Kidney epithelial cell (primary cell): ENCODE measurements around the gene KRCC1. TPM values are rescaled to one million over a fixed set of nuclear protein-coding genes. Genes with fewer than 3 reads are reported as not detected.
"Not testable (repeated sequence)": the region's sequence is repeated elsewhere in the genome, so short reads cannot be mapped to it uniquely, and the experiment has no call there.

ENCODE experiments used
- DNase-seq: peaks from one replicate; pipeline ENCODE4 v3.0.0-alpha.2; 2010; ENCODE audit warnings: low read depth
- H3K27me3 ChIP-seq: 2 replicates; pipeline ENCODE4 v1.6.0; 2011; ENCODE audit warnings: low read length; ENCODE audit not compliant: control insufficient read depth, insufficient read depth
- H3K36me3 ChIP-seq: 2 replicates; pipeline ENCODE4 v1.5.1; 2011; ENCODE audit warnings: low read length; ENCODE audit not compliant: control insufficient read depth, insufficient read depth
- H3K4me3 ChIP-seq: 2 replicates; pipeline ENCODE4 v1.5.1; 2011; ENCODE audit warnings: low read depth, mild to moderate bottlenecking, control low read depth, low read length
- total RNA-seq: library from RNA; depleted of rRNA; stranded (reverse); fragments of >200 nt; gene quantifications from 2 replicates; pipeline ENCODE4 v1.2.3, GENCODE V29; 2015
- TF ChIP-seq, protein P1 (sequence below): IDR thresholded peaks from 2 replicates; pipeline ENCODE4 v1.5.1; 2011; ENCODE audit warnings: mild to moderate bottlenecking, moderate library complexity, low read length, control low read depth, inconsistent platforms; ENCODE audit not compliant: insufficient read depth, poor library complexity, severe bottlenecking

The KRCC1 gene
- total RNA-seq, 1 donor from 2014 or later: 22.2 TPM

DNA sequence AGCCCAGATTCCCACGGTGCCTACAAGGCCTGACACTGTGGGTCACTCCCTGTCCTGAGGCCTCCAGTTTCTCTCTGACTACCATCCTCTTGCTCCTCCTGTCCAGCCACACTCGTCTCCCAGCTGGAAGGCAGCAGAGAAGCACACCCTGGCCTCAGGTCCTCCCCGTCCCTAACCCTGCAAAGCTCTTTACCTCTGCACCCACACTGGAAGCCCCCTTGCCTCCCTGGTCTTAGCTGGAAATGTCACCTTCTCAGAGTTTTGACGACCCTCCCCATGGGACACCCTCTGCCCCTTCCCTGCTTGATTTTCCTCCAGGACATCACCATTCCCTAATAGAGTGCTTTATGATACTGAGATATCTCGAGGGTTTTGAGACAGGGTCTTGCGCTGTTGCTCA lies 49.8 kb downstream of the KRCC1 start:
- Histone ChIP-seq H3K4me3 (no peak overlapping the region), H3K27me3 (no peaks in the 10 kb centered on the region), H3K36me3 (no peaks in the 10 kb centered on the region)
- DNase-seq: no peak
- TF ChIP-seq, protein P1, sequence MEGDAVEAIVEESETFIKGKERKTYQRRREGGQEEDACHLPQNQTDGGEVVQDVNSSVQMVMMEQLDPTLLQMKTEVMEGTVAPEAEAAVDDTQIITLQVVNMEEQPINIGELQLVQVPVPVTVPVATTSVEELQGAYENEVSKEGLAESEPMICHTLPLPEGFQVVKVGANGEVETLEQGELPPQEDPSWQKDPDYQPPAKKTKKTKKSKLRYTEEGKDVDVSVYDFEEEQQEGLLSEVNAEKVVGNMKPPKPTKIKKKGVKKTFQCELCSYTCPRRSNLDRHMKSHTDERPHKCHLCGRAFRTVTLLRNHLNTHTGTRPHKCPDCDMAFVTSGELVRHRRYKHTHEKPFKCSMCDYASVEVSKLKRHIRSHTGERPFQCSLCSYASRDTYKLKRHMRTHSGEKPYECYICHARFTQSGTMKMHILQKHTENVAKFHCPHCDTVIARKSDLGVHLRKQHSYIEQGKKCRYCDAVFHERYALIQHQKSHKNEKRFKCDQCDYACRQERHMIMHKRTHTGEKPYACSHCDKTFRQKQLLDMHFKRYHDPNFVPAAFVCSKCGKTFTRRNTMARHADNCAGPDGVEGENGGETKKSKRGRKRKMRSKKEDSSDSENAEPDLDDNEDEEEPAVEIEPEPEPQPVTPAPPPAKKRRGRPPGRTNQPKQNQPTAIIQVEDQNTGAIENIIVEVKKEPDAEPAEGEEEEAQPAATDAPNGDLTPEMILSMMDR: no peak

DNA sequence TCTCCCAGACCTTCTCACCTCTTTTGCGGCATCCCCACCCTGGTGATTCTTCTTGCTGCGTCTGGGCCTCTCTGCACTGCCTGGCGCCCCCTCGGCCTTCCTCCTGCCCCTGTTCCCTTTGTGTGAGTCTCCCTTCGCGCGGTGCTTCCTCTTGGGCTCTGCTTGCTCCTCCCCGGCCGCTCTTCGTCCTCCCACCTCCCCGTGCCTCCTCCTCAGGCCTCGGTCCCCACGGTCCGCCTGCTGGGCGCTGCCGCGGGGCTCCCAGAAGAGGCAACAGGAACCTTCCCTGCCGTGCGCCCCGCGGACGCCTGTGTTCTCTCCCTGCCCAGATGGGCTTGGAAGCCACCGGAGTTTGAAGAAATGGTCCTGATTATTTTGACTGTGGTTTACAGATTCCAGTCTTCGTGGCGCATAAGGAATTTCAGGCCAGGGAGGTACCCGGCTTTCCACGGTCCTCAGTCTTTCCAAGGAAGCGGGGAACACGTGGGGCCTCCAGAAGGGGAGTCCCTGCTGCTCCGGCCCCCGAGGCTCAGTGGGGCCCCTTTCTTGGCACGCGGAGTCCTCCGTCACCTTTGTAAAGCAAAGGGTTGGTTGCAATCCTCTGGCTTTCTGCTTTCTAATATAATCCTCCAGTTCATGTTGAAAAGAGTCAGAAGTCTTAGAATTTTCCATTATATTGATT lies 52.4 kb downstream of the KRCC1 start:
- Histone ChIP-seq H3K4me3 (no peak overlapping the region), H3K36me3 (no peaks in the 10 kb centered on the region), H3K27me3 (no peaks in the 10 kb centered on the region)
- DNase-seq: no peak
- TF ChIP-seq, protein P1: no peak

DNA sequence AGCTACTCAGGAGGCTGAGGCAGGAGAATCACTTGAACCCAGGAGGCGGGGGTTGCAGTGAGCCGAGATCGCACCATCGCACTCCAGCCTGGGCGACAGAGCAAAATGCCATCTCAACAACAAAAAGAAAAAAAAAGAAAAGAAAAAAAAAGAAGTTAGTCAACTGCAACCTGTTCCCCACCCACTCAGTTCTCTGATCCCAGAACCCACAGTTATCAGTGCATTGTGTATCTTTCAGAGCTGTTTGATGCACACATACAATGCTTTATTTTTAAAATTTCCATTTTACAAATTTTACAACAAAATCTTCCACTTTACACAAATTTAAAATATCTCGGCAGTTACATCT lies 53.2 kb downstream of the KRCC1 start:
- no peak for DNase-seq
- TF ChIP-seq, protein P1: no peak
- H3K4me3 ChIP-seq: no peak overlapping the region
- H3K27me3 ChIP-seq: no peaks in the 10 kb centered on the region
- no peaks in the 10 kb centered on the region for H3K36me3 ChIP-seq

DNA sequence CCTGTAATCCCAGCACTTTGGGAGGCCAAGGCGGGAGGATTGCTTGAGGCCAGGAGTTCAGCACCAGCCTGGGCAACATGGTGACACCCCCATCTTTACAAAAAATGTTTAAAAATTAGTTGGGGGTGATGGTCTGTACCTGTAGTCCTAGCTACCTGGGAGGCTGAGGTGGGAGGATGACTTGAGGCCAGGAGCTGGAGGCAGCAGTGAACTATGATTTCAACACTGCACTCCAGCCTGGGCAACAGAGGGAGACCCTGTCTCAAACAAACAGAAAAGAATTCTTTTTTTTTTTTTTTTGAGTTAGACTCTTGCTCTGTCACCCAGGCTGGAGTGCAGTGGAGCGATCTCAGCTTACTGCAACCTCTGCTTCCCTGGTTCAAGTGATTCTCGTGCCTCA lies 55.1 kb downstream of the KRCC1 start:
- H3K27me3 ChIP-seq, H3K4me3 ChIP-seq, DNase-seq, H3K36me3 ChIP-seq: not testable (repeated sequence)

DNA sequence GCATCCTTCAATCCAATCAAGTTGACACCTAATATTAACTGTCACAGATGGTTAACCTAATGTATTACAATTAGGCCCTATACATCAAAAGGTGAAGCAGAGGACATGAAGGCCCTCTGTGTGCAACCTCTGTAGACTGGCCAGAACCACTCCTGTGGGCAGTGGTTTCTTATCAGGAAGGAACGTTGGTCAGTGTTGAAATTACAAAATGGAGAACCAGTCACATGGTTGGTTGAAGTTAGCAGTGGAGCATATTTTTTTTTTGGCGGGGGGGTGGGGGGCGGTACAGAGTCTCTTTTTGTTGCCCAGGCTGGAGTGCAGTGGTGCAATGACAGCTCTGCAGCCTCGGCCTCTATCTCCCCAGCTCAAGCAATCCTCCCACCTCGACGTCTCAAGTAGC lies 59.0 kb downstream of the KRCC1 start:
- Histone ChIP-seq H3K36me3 (no peaks in the 10 kb centered on the region), H3K27me3 (no peaks in the 10 kb centered on the region), H3K4me3 (no peak overlapping the region)
- no peak for DNase-seq
- TF ChIP-seq, protein P1: no peak

DNA sequence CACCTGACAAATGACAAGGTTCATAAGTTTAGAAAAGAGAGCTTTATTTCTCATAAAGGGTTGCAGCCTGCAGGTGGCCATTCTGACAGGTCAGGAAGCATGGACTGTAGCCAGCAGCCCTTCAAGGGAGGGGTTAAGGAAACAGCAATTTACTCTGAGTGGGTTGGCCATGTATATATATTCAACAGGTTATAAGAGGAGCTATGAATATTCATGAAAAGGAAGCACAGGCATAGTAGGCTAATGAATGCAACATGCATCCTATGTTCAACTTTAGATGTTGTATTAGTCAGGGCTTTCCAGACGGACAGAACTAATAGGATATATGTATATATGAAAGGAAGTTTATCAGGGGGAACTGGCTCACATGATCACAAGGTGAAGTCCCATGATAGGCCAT lies 59.8 kb downstream of the KRCC1 start:
- Histone ChIP-seq H3K4me3 (no peak overlapping the region), H3K36me3 (no peaks in the 10 kb centered on the region), H3K27me3 (no peaks in the 10 kb centered on the region)
- TF ChIP-seq, protein P1: no peak
- DNase-seq: no peak

DNA sequence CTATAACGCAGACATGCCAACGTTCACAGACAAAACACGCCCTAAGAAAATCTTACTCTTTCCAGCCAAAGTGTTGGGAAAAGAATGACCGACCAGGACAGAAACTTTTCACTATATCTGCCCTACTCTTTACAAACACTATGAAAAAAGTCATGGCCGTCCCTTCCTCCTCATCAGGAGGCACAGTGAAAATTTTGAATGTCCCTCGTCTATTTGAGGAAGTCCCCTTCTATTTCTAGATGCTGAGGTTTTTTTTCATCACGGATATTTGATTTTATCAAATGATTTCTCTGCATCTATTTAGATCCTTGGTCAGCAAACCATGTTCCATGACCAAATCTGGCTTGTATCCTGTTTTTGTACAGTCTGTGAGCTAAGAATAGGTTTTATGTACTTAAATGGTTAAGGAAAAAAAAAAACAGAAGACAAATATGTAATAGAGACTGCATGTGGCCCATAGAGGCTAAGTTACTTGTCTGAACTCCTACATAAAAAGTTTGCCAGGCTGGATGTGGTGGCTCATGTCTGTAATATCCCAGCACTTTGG lies 61.2 kb downstream of the KRCC1 start:
- not testable (repeated sequence) for H3K4me3 ChIP-seq, H3K36me3 ChIP-seq, H3K27me3 ChIP-seq, DNase-seq

DNA sequence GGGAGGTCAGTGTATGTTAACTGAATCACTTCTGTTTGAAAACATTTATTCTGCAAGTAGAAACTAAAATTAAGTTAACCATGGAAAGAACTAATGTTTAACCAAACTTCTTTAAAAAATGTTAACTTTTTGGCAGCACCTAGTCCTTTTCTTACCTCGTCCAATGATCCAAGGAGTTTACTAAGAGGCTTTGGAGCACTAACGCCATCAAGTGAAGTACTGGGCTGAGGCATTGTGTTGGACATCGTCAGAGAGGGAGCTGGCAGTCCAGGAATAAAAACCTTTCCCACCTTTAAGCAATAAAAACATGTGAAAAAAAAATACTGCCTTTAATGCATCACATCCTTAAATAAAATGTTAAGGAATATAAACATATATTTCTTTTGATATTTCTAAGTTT lies 63.0 kb downstream of the KRCC1 start:
- H3K4me3 ChIP-seq, DNase-seq, H3K27me3 ChIP-seq, H3K36me3 ChIP-seq: not testable (repeated sequence)

DNA sequence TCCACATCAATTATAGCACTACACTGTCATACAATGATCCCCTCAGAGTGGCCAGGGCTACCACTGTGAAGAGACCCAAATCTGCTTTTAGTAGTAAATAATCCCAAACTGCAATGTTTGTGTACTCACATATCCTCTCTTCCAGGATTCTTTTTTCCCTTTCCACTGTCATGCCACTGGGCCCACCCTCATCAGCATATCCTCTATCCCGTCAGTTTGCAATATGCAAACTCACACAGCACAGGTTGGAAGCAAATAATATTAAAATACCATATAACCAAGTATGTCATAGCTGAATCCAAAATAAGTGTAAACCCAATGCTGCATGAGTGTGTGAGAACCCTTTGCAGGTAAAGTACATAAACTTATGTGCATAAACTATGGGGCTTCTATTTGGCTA lies 68.1 kb downstream of the KRCC1 start:
- H3K4me3 ChIP-seq, H3K27me3 ChIP-seq, DNase-seq, H3K36me3 ChIP-seq: not testable (repeated sequence)

DNA sequence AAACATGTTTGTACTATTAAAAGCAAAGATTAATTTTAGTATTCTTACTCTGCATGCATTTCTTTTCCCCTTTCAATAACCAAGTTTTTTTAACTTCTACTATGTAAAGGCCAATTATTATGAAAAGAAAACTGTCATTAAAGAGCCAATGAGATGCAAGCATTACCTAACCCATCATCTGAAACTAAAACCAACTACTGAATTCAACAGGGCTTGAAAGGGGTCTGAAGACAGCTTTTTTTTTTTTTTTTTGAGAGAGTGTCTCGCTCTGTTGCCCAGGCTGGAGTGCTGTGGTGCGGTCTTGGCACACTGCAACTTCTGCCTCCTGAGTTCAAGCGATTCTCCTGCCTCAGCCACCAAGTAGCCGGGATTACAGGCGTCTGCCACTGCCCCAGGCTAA lies 69.7 kb downstream of the KRCC1 start:
- not testable (repeated sequence) for H3K36me3 ChIP-seq, H3K4me3 ChIP-seq, DNase-seq, H3K27me3 ChIP-seq
